Muscle of back (tissue), 11 donors: Measurements from ENCODE around the gene TCF3. TPM values are rescaled to one million over a fixed set of nuclear protein-coding genes. Genes with fewer than 3 reads are reported as not detected.

ENCODE experiments used
- DNase-seq, 3 donors: peaks; one replicate each; pipeline versions ENCODE4 v3.0.0 to v3.0.0-alpha.2; 2013
- polyA plus RNA-seq, 10 donors: library from polyadenylated mRNA; unstranded; fragments of 120-200 nt; gene quantifications; one replicate each; pipeline ENCODE4 v1.2.1, GENCODE V29; 2013; ENCODE audit not compliant: insufficient read length in 10 of 10

TCF3 gene
- polyA plus RNA-seq, 10 donors = 101 to 150 (median 115) TPM

GRCh38 chr19:1632462-1633268 lies 19.8 kb downstream of the TCF3 start:
- DNase-seq = no peak

- no peak for DNase-seq
These were observed 20.8 kb downstream of the TCF3 start for GRCh38 chr19:1631557-1632100.

GRCh38 chr19:1630811-1631210 lies 21.6 kb downstream of the TCF3 start:
- DNase-seq = no peak

- DNase-seq = no peak
These were observed 22.4 kb downstream of the TCF3 start for GRCh38 chr19:1630012-1630411.

GRCh38 chr19:1629256-1629808 lies 23.1 kb downstream of the TCF3 start:
- no peak for DNase-seq

- DNase-seq = no peak
These were observed 25.2 kb downstream of the TCF3 start for GRCh38 chr19:1627194-1627593.

- no peak for DNase-seq
These were observed 25.9 kb downstream of the TCF3 start for GRCh38 chr19:1626417-1627010.

GRCh38 chr19:1624458-1624857 lies 28.0 kb downstream of the TCF3 start:
- DNase-seq = peak; percentile 28 to 61 (median 38)

- DNase-seq = no peak
These were observed 29.9 kb downstream of the TCF3 start for GRCh38 chr19:1622541-1622940.

- no peak for DNase-seq
These were observed 30.4 kb downstream of the TCF3 start for GRCh38 chr19:1622007-1622406.

GRCh38 chr19:1621574-1621973 lies 30.8 kb downstream of the TCF3 start:
- no peak for DNase-seq

- no peak for DNase-seq
These were observed 31.4 kb downstream of the TCF3 start for GRCh38 chr19:1621021-1621420.

- DNase-seq = no peak
These were observed 31.9 kb downstream of the TCF3 start for GRCh38 chr19:1620502-1620901.

GRCh38 chr19:1619703-1620102 lies 32.7 kb downstream of the TCF3 start:
- DNase-seq = no peak

- no peak for DNase-seq
These were observed 33.3 kb downstream of the TCF3 start for GRCh38 chr19:1619094-1619439.

GRCh38 chr19:1618157-1619093 lies 34.0 kb downstream of the TCF3 start:
- no peak for DNase-seq

- DNase-seq = no peak
These were observed 35.5 kb downstream of the TCF3 start for GRCh38 chr19:1616875-1617274.

- DNase-seq = no peak
These were observed 36.0 kb downstream of the TCF3 start for GRCh38 chr19:1616396-1616795.

GRCh38 chr19:1615156-1615765 lies 37.2 kb downstream of the TCF3 start:
- DNase-seq = no peak

GRCh38 chr19:1613808-1614570 lies 38.4 kb downstream of the TCF3 start:
- DNase-seq = no peak

GRCh38 chr19:1613146-1613545 lies 39.3 kb downstream of the TCF3 start:
- no peak for DNase-seq
